Activated CD4-positive, alpha-beta T cell treated with anti-CD3 and anti-CD28 coated beads, Interleukin-2, amount 10 ng/mL, durations not matched to agents 24 days and 14 days (primary cell): ENCODE data around the gene FAR2. TPM values are rescaled to one million over a fixed set of nuclear protein-coding genes. Genes with fewer than 3 reads are reported as not detected.
"Not testable (repeated sequence)": the region's sequence is repeated elsewhere in the genome, so short reads cannot be mapped to it uniquely, and the experiment has no call there.

Experiments used
- DNase-seq: peaks from one replicate; pipeline ENCODE4 v3.0.0; 2022
- H3K27ac Mint-ChIP-seq: one replicate; pipeline ENCODE4 v1.8.0; 2022; ENCODE audit warnings: mild to moderate bottlenecking, mixed read lengths
- H3K27me3 Mint-ChIP-seq: one replicate; pipeline ENCODE4 v1.8.0; 2022; ENCODE audit warnings: mixed read lengths
- H3K36me3 Mint-ChIP-seq: one replicate; pipeline ENCODE4 v1.8.0; 2022; ENCODE audit warnings: low read depth, mild to moderate bottlenecking, mixed read lengths
- H3K4me1 Mint-ChIP-seq: one replicate; pipeline ENCODE4 v1.8.0; 2021; ENCODE audit warnings: mixed read lengths
- H3K4me3 Mint-ChIP-seq: one replicate; pipeline ENCODE4 v1.8.0; 2022; ENCODE audit warnings: mild to moderate bottlenecking, moderate library complexity, mixed read lengths
- H3K9me3 Mint-ChIP-seq: one replicate; pipeline ENCODE4 v1.8.0; 2021; ENCODE audit warnings: mixed read lengths
- intact Hi-C: fragments of 100-400 bp; cut with micrococcal nuclease; formaldehyde crosslinking; loops from one replicate; pipeline ENCODE4 v1.15.1; 2023
- total RNA-seq: library from RNA; stranded (reverse); gene quantifications from 2 replicates; pipeline ENCODE4 v1.2.3, GENCODE V29; 2022

FAR2 gene
- total RNA-seq, 1 donor from 2014 or later: 5.2 TPM

- peak; percentile 59 for DNase-seq
Measured at GRCh38 chr12:29160230-29160629, 11.2 kb downstream of the FAR2 start.

GRCh38 chr12:29163146-29163545, 14.1 kb downstream of the FAR2 start:
- no peaks in the 10 kb centered on the region for H3K36me3 Mint-ChIP-seq
- H3K27me3 Mint-ChIP-seq: peaks cover 2% of the 10 kb centered on the region
- intact Hi-C loops: no loop called here
- DNase-seq: no peak
- H3K4me1 Mint-ChIP-seq: peaks cover 16% of the 10 kb centered on the region
- H3K27ac Mint-ChIP-seq: no peak overlapping the region
- no peak overlapping the region for H3K4me3 Mint-ChIP-seq
- peaks cover 6% of the 10 kb centered on the region for H3K9me3 Mint-ChIP-seq

More at GRCh38 chr12:29160230-29160629, 11.2 kb downstream of the FAR2 start:
- intact Hi-C loops: no loop called here
- Mint-ChIP-seq H3K27me3 (no peaks in the 10 kb centered on the region), H3K4me3 (no peak overlapping the region), H3K36me3 (no peaks in the 10 kb centered on the region), H3K9me3 (peaks cover 6% of the 10 kb centered on the region), H3K27ac (no peak overlapping the region), H3K4me1 (peaks cover 16% of the 10 kb centered on the region)

DNA sequence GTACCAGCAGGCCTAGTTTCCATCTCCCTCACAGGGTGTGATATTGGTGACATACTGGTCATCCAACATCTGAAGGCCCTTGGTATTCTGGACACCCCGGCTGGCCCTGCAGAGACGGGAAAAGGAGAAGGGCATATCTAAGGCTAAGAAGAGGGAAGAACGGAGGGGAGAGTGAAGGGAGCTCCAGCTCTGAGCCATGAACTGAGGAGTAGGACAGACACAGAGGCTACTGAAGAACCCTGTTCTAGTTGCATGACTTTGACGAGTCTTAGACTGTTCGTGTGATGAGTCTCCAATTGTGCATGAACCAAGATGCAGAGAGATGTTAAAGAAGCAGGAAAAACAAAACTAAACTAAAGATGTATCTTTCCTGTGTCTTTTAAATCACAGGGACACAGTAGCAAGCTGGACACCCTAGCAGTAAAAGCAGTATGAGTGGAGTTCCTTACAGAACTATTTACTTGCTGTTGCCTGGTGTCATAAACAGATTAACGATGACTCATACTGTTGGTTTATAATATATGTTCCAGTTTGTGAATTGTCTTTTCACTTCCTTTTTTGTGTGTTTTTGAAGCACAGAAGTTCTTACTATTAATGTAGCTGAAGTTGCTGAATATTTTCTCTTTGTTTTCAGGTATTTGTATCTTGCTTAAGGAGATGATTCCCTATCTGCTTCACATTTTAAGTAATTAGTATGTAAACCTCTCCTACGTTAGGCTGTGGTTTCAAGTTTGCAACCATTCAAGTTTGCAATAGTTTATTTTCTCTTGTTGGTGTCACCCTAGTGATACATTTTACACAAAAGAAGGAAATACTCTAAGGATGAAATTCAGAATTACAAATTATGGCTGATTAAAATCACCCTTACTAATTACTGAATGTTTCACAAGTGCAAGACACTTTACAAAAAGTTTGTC, 15.7 kb downstream of the FAR2 start:
- H3K36me3 Mint-ChIP-seq: no peaks in the 10 kb centered on the region
- H3K27me3 Mint-ChIP-seq: peaks cover 2% of the 10 kb centered on the region
- H3K4me3 Mint-ChIP-seq: no peak overlapping the region
- DNase-seq: peak; percentile 47
- H3K27ac Mint-ChIP-seq: no peak overlapping the region
- intact Hi-C loops: no loop called here
- H3K4me1 Mint-ChIP-seq: peaks cover 14% of the 10 kb centered on the region
- peaks cover 6% of the 10 kb centered on the region for H3K9me3 Mint-ChIP-seq

- peaks cover 7% of the 10 kb centered on the region for H3K4me1 Mint-ChIP-seq
- no peaks in the 10 kb centered on the region for H3K9me3 Mint-ChIP-seq
- peaks cover 2% of the 10 kb centered on the region for H3K27me3 Mint-ChIP-seq
- peaks cover 3% of the 10 kb centered on the region for H3K36me3 Mint-ChIP-seq
- no peak for DNase-seq
- H3K27ac Mint-ChIP-seq: no peak overlapping the region
- intact Hi-C loops: no loop called here
- no peak overlapping the region for H3K4me3 Mint-ChIP-seq
Measured at GRCh38 chr12:29167445-29167844, 18.4 kb downstream of the FAR2 start.

- Mint-ChIP-seq H3K27ac (no peak overlapping the region), H3K4me3 (no peak overlapping the region), H3K36me3 (peaks cover 3% of the 10 kb centered on the region), H3K4me1 (peaks cover 7% of the 10 kb centered on the region), H3K27me3 (peaks cover 2% of the 10 kb centered on the region), H3K9me3 (no peaks in the 10 kb centered on the region)
- intact Hi-C loops: no loop called here
- no peak for DNase-seq
Measured at GRCh38 chr12:29167988-29168387, 18.9 kb downstream of the FAR2 start.

DNA sequence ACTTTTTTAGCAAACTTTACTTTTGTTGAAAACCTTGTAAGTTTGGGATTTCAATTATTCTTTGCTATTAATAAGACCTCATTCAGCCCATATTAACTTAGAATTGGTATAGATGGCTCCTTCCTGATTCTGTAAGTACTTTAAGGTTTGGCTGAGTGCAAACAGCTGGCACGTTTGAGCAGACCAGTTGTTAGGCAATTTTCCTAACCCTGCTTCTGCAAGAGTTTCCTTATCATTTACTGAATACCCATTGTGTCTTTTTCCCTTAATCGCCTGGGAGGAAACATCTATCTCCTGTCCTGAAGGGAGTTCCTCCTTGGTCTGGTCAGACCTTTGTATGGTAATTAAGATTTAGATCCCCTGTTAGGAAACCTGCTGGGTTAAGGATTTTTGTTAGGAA, 20.9 kb downstream of the FAR2 start:
- H3K4me1 Mint-ChIP-seq, H3K27me3 Mint-ChIP-seq, H3K27ac Mint-ChIP-seq, H3K9me3 Mint-ChIP-seq, intact Hi-C loops, H3K4me3 Mint-ChIP-seq, H3K36me3 Mint-ChIP-seq, DNase-seq: not testable (repeated sequence)

DNA sequence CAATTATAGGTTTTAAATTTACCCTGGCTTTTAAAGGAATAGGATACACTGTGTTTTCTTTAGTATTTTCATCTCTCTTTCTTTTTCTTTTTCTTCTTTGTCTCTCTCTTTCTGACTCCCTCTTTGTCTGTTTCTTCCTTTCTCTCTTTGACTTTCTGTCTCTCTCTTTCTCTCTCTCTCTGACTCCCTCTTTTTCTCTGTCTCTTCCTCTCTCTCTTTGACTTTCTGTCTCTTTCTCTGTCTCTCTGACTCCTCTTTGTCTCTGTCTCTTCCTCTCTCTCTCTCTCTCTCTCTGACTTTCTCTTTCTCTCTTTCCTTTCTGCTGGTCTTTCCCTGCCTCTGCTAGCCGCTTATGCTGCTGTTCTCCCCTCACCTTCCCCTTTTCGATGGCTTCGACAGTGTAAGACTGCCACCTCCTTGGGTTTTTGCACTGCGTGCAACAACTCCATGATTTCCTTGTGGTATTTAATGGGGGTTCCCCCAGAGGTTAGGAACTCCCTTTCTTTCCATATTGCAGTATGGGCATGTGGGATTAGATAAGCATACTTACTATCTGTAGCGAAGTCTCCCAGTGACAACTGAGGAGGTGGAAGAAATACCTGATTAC, 21.5 kb downstream of the FAR2 start:
- DNase-seq, H3K27ac Mint-ChIP-seq, H3K9me3 Mint-ChIP-seq, H3K4me1 Mint-ChIP-seq, H3K27me3 Mint-ChIP-seq, H3K4me3 Mint-ChIP-seq, H3K36me3 Mint-ChIP-seq, intact Hi-C loops: not testable (repeated sequence)

- Mint-ChIP-seq H3K27ac (no peak overlapping the region), H3K27me3 (peaks cover 2% of the 10 kb centered on the region), H3K4me1 (no peaks in the 10 kb centered on the region), H3K36me3 (peaks cover 3% of the 10 kb centered on the region), H3K4me3 (no peak overlapping the region), H3K9me3 (no peaks in the 10 kb centered on the region)
- DNase-seq: no peak
- intact Hi-C loops: no loop called here
Measured at GRCh38 chr12:29171421-29172258, 22.6 kb downstream of the FAR2 start.

DNA sequence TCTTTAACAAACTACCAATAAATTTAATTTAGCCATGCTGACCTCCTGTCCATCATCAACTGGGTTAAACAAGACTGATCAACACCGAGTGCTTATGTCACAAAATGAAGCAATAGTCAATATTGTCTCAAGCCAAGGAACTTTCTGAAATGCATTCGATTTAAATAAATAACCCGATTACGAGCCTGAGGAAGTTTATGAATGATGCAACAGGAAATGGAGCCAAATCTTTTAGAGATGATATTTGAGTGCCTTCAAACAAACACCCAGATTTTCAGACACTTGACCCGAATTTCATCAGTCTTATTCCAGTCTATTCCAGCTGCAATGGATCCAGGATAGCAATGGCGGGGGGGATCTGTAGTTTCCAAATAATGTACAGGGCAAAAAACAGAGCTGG, 27.9 kb downstream of the FAR2 start:
- Mint-ChIP-seq H3K27me3 (no peaks in the 10 kb centered on the region), H3K36me3 (no peaks in the 10 kb centered on the region), H3K9me3 (peaks cover 5% of the 10 kb centered on the region), H3K4me1 (no peaks in the 10 kb centered on the region), H3K27ac (no peak overlapping the region), H3K4me3 (no peak overlapping the region)
- intact Hi-C loops: no loop called here
- DNase-seq: no peak

DNA sequence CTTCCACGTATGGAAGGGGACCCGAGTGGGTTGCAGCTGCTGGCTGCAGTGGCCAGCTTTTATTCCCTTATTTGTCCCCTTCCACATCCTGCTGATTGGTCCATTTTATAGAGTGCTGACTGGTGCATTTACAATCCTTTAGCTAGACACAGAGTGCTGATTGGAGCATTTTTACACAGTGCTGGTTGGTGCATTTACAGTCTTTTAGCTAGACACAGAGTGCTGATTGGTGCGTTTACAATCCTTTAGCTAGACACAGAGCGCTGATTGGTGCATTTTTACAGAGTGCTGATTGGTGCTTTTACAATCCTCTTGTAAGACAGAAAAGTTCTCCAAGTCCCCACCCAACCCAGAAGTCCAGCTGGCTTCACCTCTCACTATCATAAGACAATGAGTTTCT, 33.2 kb downstream of the FAR2 start:
- intact Hi-C loops, H3K4me1 Mint-ChIP-seq, H3K27ac Mint-ChIP-seq, H3K4me3 Mint-ChIP-seq, H3K36me3 Mint-ChIP-seq, DNase-seq, H3K27me3 Mint-ChIP-seq: not testable (repeated sequence)
- peaks cover 11% of the 10 kb centered on the region for H3K9me3 Mint-ChIP-seq

DNA sequence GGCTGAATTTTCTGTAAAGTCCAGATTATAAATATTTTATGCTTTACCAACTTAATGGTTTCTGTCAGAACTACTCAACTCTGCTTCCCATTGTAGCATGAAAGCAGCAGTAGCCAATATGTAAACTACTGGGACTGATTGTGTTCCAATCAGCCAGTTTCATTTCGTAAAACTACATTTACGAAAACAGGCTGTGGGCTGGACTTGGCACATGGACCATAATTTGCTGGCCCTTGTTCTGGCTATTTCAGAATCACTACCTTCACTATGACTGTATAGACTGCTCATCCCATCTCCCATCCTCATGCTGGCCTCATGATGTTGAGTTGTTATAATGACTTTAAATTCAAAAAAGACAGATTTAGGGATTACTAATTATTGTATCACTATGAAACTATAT, 38.7 kb downstream of the FAR2 start:
- intact Hi-C loops: no loop called here

GRCh38 chr12:29191267-29191850, 42.3 kb downstream of the FAR2 start:
- H3K9me3 Mint-ChIP-seq: no peaks in the 10 kb centered on the region
- intact Hi-C loops: no loop called here
- H3K4me3 Mint-ChIP-seq: no peak overlapping the region
- H3K27me3 Mint-ChIP-seq: peaks cover 5% of the 10 kb centered on the region
- no peak for DNase-seq
- no peaks in the 10 kb centered on the region for H3K36me3 Mint-ChIP-seq
- H3K27ac Mint-ChIP-seq: no peak overlapping the region
- no peaks in the 10 kb centered on the region for H3K4me1 Mint-ChIP-seq

More for the DNA sequence above, 38.7 kb downstream of the FAR2 start:
- no peaks in the 10 kb centered on the region for H3K4me1 Mint-ChIP-seq
- no peaks in the 10 kb centered on the region for H3K36me3 Mint-ChIP-seq
- H3K27me3 Mint-ChIP-seq: peaks cover 3% of the 10 kb centered on the region
- H3K9me3 Mint-ChIP-seq: peaks cover 6% of the 10 kb centered on the region
- H3K4me3 Mint-ChIP-seq: no peak overlapping the region
- H3K27ac Mint-ChIP-seq: no peak overlapping the region
- no peak for DNase-seq

GRCh38 chr12:29198901-29199300, 49.8 kb downstream of the FAR2 start:
- H3K27ac Mint-ChIP-seq: no peak overlapping the region
- no peaks in the 10 kb centered on the region for H3K9me3 Mint-ChIP-seq
- no peak overlapping the region for H3K4me3 Mint-ChIP-seq
- no peaks in the 10 kb centered on the region for H3K36me3 Mint-ChIP-seq
- H3K27me3 Mint-ChIP-seq: peaks cover 2% of the 10 kb centered on the region
- H3K4me1 Mint-ChIP-seq: no peaks in the 10 kb centered on the region
- intact Hi-C loops: no loop called here
- DNase-seq: no peak
